HL-60 (cell line): ENCODE measurements around the gene COL23A1.
"Not testable (repeated sequence)": the region's sequence is repeated elsewhere in the genome, so short reads cannot be mapped to it uniquely, and the experiment has no call there.

Experiments used
- DNase-seq, 2 experiments: peaks; one replicate each; pipeline ENCODE4 v3.0.0-alpha.2; 2010 to 2020; ENCODE audit warnings: low read depth in 1 of 2, low spot score in 1 of 2
- H3K27ac ChIP-seq: fragments of 250-450 bp; sonication (Bioruptor Pico); replicated peaks from 2 replicates; pipeline ENCODE4 v1.5.1; 2020; ENCODE audit warnings: mild to moderate bottlenecking, moderate library complexity
- H3K27me3 ChIP-seq: fragments of 250-450 bp; sonication (Bioruptor Pico); 2 replicates; pipeline ENCODE4 v1.5.1; 2021; ENCODE audit warnings: mild to moderate bottlenecking, moderate library complexity; ENCODE audit not compliant: insufficient read depth, poor library complexity, severe bottlenecking
- H3K4me3 ChIP-seq: replicated peaks from 2 replicates; pipeline ENCODE4 v1.5.1; 2011; ENCODE audit warnings: mild to moderate bottlenecking, control low read depth, low read length; ENCODE audit not compliant: insufficient read depth
- CTCF ChIP-seq: IDR thresholded peaks from one replicate; pipeline ENCODE4 v1.5.1; 2011; ENCODE audit warnings: low read length, control low read depth, inconsistent platforms; ENCODE audit not compliant: insufficient read depth
- GABPA ChIP-seq: IDR thresholded peaks from 2 replicates; pipeline ENCODE4 v1.6.1; 2012; ENCODE audit warnings: low read depth
- POLR2AphosphoS5 ChIP-seq: IDR thresholded peaks from 2 replicates; pipeline ENCODE4 v1.6.1; 2012; ENCODE audit warnings: low read depth
- REST ChIP-seq: IDR thresholded peaks from 2 replicates; pipeline ENCODE4 v1.6.1; 2012; ENCODE audit warnings: low read depth; ENCODE audit not compliant: insufficient replicate concordance
- SPI1 ChIP-seq: IDR thresholded peaks from 2 replicates; pipeline ENCODE4 v1.6.1; 2012; ENCODE audit warnings: low read depth, mild to moderate bottlenecking, borderline replicate concordance

COL23A1 gene

GRCh38 chr5:178318893-178319292 is 271.3 kb downstream of the COL23A1 start:
- TF ChIP-seq GABPA (no peak), POLR2AphosphoS5 (no peak), SPI1 (no peak), REST (no peak), CTCF (no peak)
- H3K4me3 ChIP-seq, result no peak overlapping the region
- H3K27ac ChIP-seq, result no peak overlapping the region
- no peaks in the 10 kb centered on the region for H3K27me3 ChIP-seq
- no peak for DNase-seq

DNA sequence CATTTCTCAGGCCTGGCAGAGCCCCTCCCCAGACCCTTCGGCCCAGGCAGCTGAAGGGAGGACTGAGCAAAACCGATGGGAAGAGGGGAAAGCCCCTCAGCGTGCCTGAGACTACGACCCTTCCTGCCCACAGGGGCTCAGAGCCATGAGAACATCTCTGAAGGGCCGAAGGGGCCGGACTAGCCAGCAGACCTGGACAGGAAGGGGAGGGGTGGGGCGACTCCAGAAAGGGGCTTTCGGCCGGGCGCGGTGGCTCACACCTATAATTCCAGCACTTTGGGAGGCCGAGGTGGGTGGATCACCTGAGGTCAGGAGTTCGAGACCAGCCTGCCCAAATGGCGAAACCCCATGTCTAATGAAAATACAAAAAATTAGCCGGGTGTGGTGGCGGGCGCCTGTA is 271.8 kb downstream of the COL23A1 start:
- no peak for TF ChIP-seq SPI1
- no peak for TF ChIP-seq POLR2AphosphoS5
- TF ChIP-seq REST, result no peak
- TF ChIP-seq GABPA, result no peak
- TF ChIP-seq CTCF, result no peak
- no peak overlapping the region for H3K27ac ChIP-seq
- no peaks in the 10 kb centered on the region for H3K27me3 ChIP-seq
- no peak overlapping the region for H3K4me3 ChIP-seq
- DNase-seq, result no peak

- H3K4me3 ChIP-seq, H3K27me3 ChIP-seq, H3K27ac ChIP-seq, DNase-seq: not testable (repeated sequence)
These were observed 272.5 kb downstream of the COL23A1 start for GRCh38 chr5:178317727-178318126.

- H3K4me3 ChIP-seq, result no peak overlapping the region
- H3K27me3 ChIP-seq, result no peaks in the 10 kb centered on the region
- no peak for DNase-seq
- TF ChIP-seq CTCF (no peak), GABPA (no peak), REST (no peak)
- no peak overlapping the region for H3K27ac ChIP-seq
These were observed 275.0 kb downstream of the COL23A1 start for GRCh38 chr5:178314961-178315820.
